Lower lobe of right lung (tissue), 2 donors: ENCODE measurements around the gene MRPL40. TPM values are rescaled to one million over a fixed set of nuclear protein-coding genes. Genes with fewer than 3 reads are reported as not detected.

Experiments used
- ATAC-seq, 2 donors: fragments of 200-7000 bp; cut with Tn5 transposase; one replicate each; pipeline ENCODE4 v1.9.1; 2020 to 2022; ENCODE audit warnings: mild to moderate bottlenecking in 2 of 2, moderate library complexity in 2 of 2
- DNase-seq: peaks from one replicate; pipeline ENCODE4 v3.0.0-alpha.2; 2020
- H3K27ac ChIP-seq: fragments of 200-600 bp; one replicate; pipeline ENCODE4 v1.8.0; 2022
- H3K27me3 ChIP-seq: fragments of 200-600 bp; one replicate; pipeline ENCODE4 v1.8.0; 2022; ENCODE audit warnings: low read depth
- H3K36me3 ChIP-seq: fragments of 200-600 bp; one replicate; pipeline ENCODE4 v1.8.0; 2022; ENCODE audit warnings: mild to moderate bottlenecking
- H3K4me1 ChIP-seq: fragments of 200-600 bp; one replicate; pipeline ENCODE4 v1.8.0; 2022
- H3K4me3 ChIP-seq: fragments of 200-600 bp; one replicate; pipeline ENCODE4 v1.8.0; 2022; ENCODE audit warnings: mild to moderate bottlenecking
- H3K9me3 ChIP-seq: fragments of 200-600 bp; one replicate; pipeline ENCODE4 v1.8.0; 2022
- intact Hi-C: fragments of 100-400 bp; cut with DNase I; formaldehyde crosslinking; loops from one replicate; pipeline ENCODE4 v1.11.0; 2022
- total RNA-seq: library from RNA; stranded (reverse); fragmentation: NEBNext Ultra II Directional; extraction: Animal tissue kit (Norgen Biotek cat#: 25700); gene quantifications from one replicate; pipeline ENCODE4 v1.2.1, GENCODE V29; 2021
- TF ChIP-seq, protein P1 (sequence below): fragments of 200-600 bp; IDR thresholded peaks from one replicate; pipeline ENCODE4 v1.8.0; 2022; ENCODE audit warnings: antibody characterized with exemption, mild to moderate bottlenecking
- donor health status: DM: no; HTN: yes; CAD: no; lungs with severe emphysema.

MRPL40 gene
- total RNA-seq, 1 donor from 2014 or later, result 23.2 TPM

DNA sequence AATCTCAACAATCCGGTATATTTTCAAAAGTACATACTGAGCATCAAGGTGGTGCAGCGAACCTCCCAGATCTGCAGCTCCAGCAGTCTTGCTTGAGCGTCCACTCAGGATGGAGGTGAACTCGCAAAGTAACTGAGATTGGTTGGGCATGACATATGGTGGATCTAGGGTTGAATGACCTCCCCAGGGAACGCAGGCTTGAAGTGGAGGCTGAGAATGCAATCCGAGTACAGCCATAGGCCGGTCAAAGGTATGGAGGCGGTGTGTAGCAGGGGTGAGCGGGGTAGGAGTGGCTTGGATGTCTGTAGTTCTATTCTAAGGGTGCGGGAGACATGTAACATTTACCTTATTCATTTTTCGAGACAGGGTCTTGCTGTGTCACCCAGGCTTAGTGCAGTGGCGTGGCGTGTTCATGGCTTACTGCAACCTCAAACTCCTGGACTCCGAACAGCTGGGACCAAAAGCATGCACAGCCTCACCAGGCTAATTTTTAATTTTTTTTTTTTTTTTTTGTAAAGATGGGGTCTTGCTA lies 15.8 kb downstream of the MRPL40 start:
- Histone ChIP-seq H3K4me1 (peaks cover 33% of the 10 kb centered on the region), H3K27ac (peak overlapping the region; percentile 89), H3K4me3 (peak overlapping the region; percentile 76), H3K9me3 (no peaks in the 10 kb centered on the region), H3K27me3 (no peaks in the 10 kb centered on the region), H3K36me3 (peaks cover 41% of the 10 kb centered on the region)
- DNase-seq (no peak), ATAC-seq (peak; percentile 50 to 68)
- TF ChIP-seq, protein P1, sequence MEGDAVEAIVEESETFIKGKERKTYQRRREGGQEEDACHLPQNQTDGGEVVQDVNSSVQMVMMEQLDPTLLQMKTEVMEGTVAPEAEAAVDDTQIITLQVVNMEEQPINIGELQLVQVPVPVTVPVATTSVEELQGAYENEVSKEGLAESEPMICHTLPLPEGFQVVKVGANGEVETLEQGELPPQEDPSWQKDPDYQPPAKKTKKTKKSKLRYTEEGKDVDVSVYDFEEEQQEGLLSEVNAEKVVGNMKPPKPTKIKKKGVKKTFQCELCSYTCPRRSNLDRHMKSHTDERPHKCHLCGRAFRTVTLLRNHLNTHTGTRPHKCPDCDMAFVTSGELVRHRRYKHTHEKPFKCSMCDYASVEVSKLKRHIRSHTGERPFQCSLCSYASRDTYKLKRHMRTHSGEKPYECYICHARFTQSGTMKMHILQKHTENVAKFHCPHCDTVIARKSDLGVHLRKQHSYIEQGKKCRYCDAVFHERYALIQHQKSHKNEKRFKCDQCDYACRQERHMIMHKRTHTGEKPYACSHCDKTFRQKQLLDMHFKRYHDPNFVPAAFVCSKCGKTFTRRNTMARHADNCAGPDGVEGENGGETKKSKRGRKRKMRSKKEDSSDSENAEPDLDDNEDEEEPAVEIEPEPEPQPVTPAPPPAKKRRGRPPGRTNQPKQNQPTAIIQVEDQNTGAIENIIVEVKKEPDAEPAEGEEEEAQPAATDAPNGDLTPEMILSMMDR, result no peak
- intact Hi-C loops, result no loop called here

- TF ChIP-seq, protein P1, result no peak
- H3K4me3 ChIP-seq, result no peak overlapping the region
- no peaks in the 10 kb centered on the region for H3K27me3 ChIP-seq
- H3K36me3 ChIP-seq, result peaks cover 42% of the 10 kb centered on the region
- DNase-seq (no peak), ATAC-seq (no peak)
- intact Hi-C loops, result no loop called here
- no peak overlapping the region for H3K27ac ChIP-seq
- H3K4me1 ChIP-seq, result peaks cover 30% of the 10 kb centered on the region
- no peaks in the 10 kb centered on the region for H3K9me3 ChIP-seq
Observed at GRCh38 chr22:19448739-19449421, 16.5 kb downstream of the MRPL40 start.

DNA sequence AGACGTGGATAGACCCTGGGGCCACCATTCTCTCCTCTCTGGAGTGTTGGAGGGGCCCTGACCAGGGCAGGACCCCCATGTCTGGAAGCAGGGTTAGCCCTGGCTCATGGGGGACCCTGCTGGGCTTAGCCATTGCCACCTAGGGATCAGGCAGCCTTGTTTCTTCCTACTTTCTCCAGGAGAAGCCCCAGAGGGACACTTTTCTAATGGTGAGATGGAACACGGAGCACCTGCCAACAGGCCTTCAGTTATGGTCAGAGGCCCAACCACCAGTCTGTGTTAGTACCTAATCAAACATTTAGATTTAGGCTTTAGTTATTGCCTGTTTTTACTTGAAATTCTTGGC lies 17.1 kb downstream of the MRPL40 start:
- ATAC-seq (no peak), DNase-seq (no peak)
- TF ChIP-seq, protein P1, result no peak
- H3K4me1 ChIP-seq, result peaks cover 29% of the 10 kb centered on the region
- H3K36me3 ChIP-seq, result peaks cover 42% of the 10 kb centered on the region
- H3K27ac ChIP-seq, result no peak overlapping the region
- no peak overlapping the region for H3K4me3 ChIP-seq
- no peaks in the 10 kb centered on the region for H3K27me3 ChIP-seq
- intact Hi-C loops, result no loop called here
- H3K9me3 ChIP-seq, result no peaks in the 10 kb centered on the region

- intact Hi-C loops, result no loop called here
Observed at GRCh38 chr22:19450363-19451175, 18.2 kb downstream of the MRPL40 start.

DNA sequence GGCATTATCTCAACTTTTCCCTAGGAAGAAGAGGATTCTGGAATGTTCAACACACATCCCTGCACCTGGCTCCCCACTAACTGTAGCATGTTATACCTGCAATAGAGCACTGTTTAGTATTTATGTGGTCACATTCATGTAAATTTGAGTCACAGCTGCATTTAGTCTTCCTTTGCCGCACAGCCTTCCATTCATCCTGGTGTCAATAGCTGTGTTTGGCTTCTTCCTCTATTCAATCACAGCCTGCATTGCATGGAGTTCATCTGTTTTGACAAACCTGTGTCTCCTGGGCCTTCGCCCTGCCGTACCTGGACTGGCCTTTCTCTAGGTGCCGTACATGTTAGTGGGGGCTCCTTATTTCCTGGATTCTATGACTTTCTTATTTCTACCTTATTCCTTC lies 19.2 kb downstream of the MRPL40 start:
- intact Hi-C loops, result no loop called here
- DNase-seq, result no peak

More at GRCh38 chr22:19450363-19451175, 18.2 kb downstream of the MRPL40 start:
- TF ChIP-seq, protein P1, result no peak
- H3K4me1 ChIP-seq, result peaks cover 25% of the 10 kb centered on the region
- ATAC-seq (no peak), DNase-seq (no peak)
- no peaks in the 10 kb centered on the region for H3K27me3 ChIP-seq
- H3K9me3 ChIP-seq, result no peaks in the 10 kb centered on the region
- no peak overlapping the region for H3K4me3 ChIP-seq
- peaks cover 53% of the 10 kb centered on the region for H3K36me3 ChIP-seq
- no peak overlapping the region for H3K27ac ChIP-seq

More for the DNA sequence above, 19.2 kb downstream of the MRPL40 start:
- no peak overlapping the region for H3K27ac ChIP-seq
- H3K4me1 ChIP-seq, result peaks cover 15% of the 10 kb centered on the region
- no peaks in the 10 kb centered on the region for H3K27me3 ChIP-seq
- TF ChIP-seq, protein P1, result no peak
- H3K9me3 ChIP-seq, result no peaks in the 10 kb centered on the region
- no peak overlapping the region for H3K4me3 ChIP-seq
- ATAC-seq, result no peak
- peaks cover 63% of the 10 kb centered on the region for H3K36me3 ChIP-seq
